ENCODE results near the gene DAGLB. TPM values are rescaled to one million over a fixed set of nuclear protein-coding genes. Genes with fewer than 3 reads are reported as not detected.

DAGLB gene
- polyA plus RNA-seq, 3 donors = 15.2 to 47.0 (median 16.4) TPM

DNA sequence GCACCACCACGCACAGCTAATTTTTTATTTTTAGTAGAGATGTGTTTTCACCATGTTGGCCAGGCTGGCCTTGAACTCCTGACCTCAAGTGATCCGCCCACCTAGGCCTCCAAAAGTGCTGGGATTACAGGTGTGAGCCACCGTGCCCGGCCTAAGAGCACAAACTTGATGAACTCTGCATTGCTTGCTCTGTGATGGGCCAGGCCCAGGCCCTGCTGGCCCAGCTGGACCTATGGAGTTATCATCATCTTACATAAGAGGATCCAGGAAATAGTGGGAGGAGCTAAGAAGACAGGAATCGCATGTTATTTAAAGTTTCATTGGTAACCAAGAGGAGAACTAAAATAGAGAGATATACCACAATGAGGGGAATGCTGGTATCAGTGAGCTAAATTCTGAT is 86.9 kb downstream of the DAGLB start:
- H4K20me1 ChIP-seq (ENCODE audit: insufficient read depth, low read length) = no peaks in the 10 kb centered on the region
- WGBS (ENCODE audit: insufficient coverage) = 90% methylated on average over 4 of the region's 5 CpGs
- Mint-ChIP-seq H3K27ac (peak overlapping the region in 6 of 7 donors; percentile 49 to 95 (median 76)), H3K9me3 (peaks cover 0 to 3% (median 0%) of the 10 kb centered on the region in 7 donors), H3K4me1 (peaks cover 28% of the 10 kb centered on the region), H3K36me3 (no peaks in the 10 kb centered on the region), H3K27me3 (ENCODE audit: low read depth in 3 of 3) (no peaks in the 10 kb centered on the region), H3K4me3 (no peak overlapping the region)
- no peak overlapping the region for H3K4me3 ChIP-seq (replicated peaks in 1 of 3; ENCODE audit: low read depth in 2 of 3, low read length in 3 of 3)
- DNase-seq = peak; percentile 59 to 66 (median 61)
- TF ChIP-seq, protein P1, sequence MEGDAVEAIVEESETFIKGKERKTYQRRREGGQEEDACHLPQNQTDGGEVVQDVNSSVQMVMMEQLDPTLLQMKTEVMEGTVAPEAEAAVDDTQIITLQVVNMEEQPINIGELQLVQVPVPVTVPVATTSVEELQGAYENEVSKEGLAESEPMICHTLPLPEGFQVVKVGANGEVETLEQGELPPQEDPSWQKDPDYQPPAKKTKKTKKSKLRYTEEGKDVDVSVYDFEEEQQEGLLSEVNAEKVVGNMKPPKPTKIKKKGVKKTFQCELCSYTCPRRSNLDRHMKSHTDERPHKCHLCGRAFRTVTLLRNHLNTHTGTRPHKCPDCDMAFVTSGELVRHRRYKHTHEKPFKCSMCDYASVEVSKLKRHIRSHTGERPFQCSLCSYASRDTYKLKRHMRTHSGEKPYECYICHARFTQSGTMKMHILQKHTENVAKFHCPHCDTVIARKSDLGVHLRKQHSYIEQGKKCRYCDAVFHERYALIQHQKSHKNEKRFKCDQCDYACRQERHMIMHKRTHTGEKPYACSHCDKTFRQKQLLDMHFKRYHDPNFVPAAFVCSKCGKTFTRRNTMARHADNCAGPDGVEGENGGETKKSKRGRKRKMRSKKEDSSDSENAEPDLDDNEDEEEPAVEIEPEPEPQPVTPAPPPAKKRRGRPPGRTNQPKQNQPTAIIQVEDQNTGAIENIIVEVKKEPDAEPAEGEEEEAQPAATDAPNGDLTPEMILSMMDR (IDR thresholded peaks at IDR 0.05) = no peak
- no peaks in the 10 kb centered on the region for H3K27me3 ChIP-seq (ENCODE audit: control insufficient read depth in 2 of 2, insufficient read depth in 2 of 2, low read length in 2 of 2)
- no peaks in the 10 kb centered on the region for H3K79me2 ChIP-seq (ENCODE audit: insufficient read depth, low read length)
- H3K4me2 ChIP-seq (replicated peaks; ENCODE audit: extremely low read depth, low read length, poor library complexity, severe bottlenecking) = no peak overlapping the region
- H3K9me3 ChIP-seq (replicated peaks in 1 of 2; ENCODE audit: control insufficient read depth in 1 of 2, insufficient read depth in 1 of 2, low read length in 2 of 2) = no peaks in the 10 kb centered on the region
- intact Hi-C loops (cut with micrococcal nuclease) = no loop called here
- peaks cover 46 to 53% of the 10 kb centered on the region in 2 donors for H3K4me1 ChIP-seq (ENCODE audit: control insufficient read depth in 1 of 2, insufficient read depth in 2 of 2, low read length in 2 of 2)
- no peak overlapping the region for H2AFZ ChIP-seq (ENCODE audit: insufficient read depth, low read depth, low read length, poor library complexity, severe bottlenecking)
- no peak overlapping the region for H3K9ac ChIP-seq (ENCODE audit: insufficient read depth, low read length, poor library complexity, severe bottlenecking)
- H3K27ac ChIP-seq (ENCODE audit: low read depth in 1 of 2, low read length in 2 of 2) = peak overlapping the region; percentile 34 to 52
- no peaks in the 10 kb centered on the region for H3K36me3 ChIP-seq (replicated peaks in 1 of 2; ENCODE audit: control insufficient read depth in 1 of 2, insufficient read depth in 2 of 2, low read length in 2 of 2)

DNA sequence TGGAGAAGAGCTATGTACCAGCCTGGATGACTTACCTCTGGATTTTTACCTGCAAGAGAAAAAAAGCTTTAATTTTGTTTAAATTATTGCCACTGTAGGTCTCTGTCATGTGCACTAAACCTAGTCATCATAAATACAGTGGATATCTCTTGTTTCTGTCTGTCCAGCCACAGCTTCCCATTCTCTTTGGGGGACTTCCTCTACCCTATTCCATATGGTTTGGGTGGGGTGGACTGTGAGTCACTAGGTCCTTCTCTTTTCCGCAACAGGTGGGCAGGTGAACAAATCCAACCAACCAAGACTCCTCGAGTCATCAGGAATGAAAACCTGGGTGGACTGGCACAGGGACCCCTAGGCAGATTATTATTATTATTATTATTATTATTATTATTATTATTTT is 88.0 kb downstream of the DAGLB start:
- peak in 2 of 3 donors; percentile 64 to 80 for DNase-seq
- TF ChIP-seq, protein P1 (IDR thresholded peaks at IDR 0.05) = no peak
- Histone ChIP-seq H3K4me2 (replicated peaks; ENCODE audit: extremely low read depth, low read length, poor library complexity, severe bottlenecking) (peak overlapping the region; percentile 28), H3K79me2 (ENCODE audit: insufficient read depth, low read length) (no peaks in the 10 kb centered on the region), H3K27me3 (ENCODE audit: control insufficient read depth in 2 of 2, insufficient read depth in 2 of 2, low read length in 2 of 2) (no peaks in the 10 kb centered on the region), H3K27ac (ENCODE audit: low read depth in 1 of 2, low read length in 2 of 2) (peak overlapping the region; percentile 76 to 85), H3K9me3 (replicated peaks in 1 of 2; ENCODE audit: control insufficient read depth in 1 of 2, insufficient read depth in 1 of 2, low read length in 2 of 2) (no peaks in the 10 kb centered on the region), H3K4me3 (replicated peaks in 1 of 3; ENCODE audit: low read depth in 2 of 3, low read length in 3 of 3) (peak overlapping the region in 1 of 3 experiments; percentile 27), H2AFZ (ENCODE audit: insufficient read depth, low read depth, low read length, poor library complexity, severe bottlenecking) (no peak overlapping the region), H4K20me1 (ENCODE audit: insufficient read depth, low read length) (no peaks in the 10 kb centered on the region), H3K4me1 (ENCODE audit: control insufficient read depth in 1 of 2, insufficient read depth in 2 of 2, low read length in 2 of 2) (peaks cover 52 to 61% of the 10 kb centered on the region in 2 donors), H3K36me3 (replicated peaks in 1 of 2; ENCODE audit: control insufficient read depth in 1 of 2, insufficient read depth in 2 of 2, low read length in 2 of 2) (no peaks in the 10 kb centered on the region), H3K9ac (ENCODE audit: insufficient read depth, low read length, poor library complexity, severe bottlenecking) (no peak overlapping the region)
- H3K9me3 Mint-ChIP-seq = peaks cover 0 to 3% (median 0%) of the 10 kb centered on the region in 7 donors
- H3K27me3 Mint-ChIP-seq (ENCODE audit: low read depth in 3 of 3) = no peaks in the 10 kb centered on the region
- peaks cover 31% of the 10 kb centered on the region for H3K4me1 Mint-ChIP-seq
- WGBS (ENCODE audit: insufficient coverage) = no CpG with 5 or more reads among the region's 2 CpGs
- intact Hi-C loops (cut with micrococcal nuclease) = no loop called here
- no peaks in the 10 kb centered on the region for H3K36me3 Mint-ChIP-seq
- H3K27ac Mint-ChIP-seq = peak overlapping the region; percentile 33 to 95 (median 72)
- no peak overlapping the region for H3K4me3 Mint-ChIP-seq

Other genes with a start within 250 kb of the DAGLB start
- gene CYTH3, start 175.3 kb downstream of the DAGLB start, polyA plus RNA-seq = 1 to 10 TPM; 1.3 to 8.5 (median 1.4) TPM
- 1 to 10 TPM; 4.0 to 4.9 (median 4.0) TPM for gene FAM220A, start 99.0 kb downstream of the DAGLB start, polyA plus RNA-seq
- gene RAC1, start 73.4 kb downstream of the DAGLB start, polyA plus RNA-seq = 100 to 1,000 TPM; 421 to 652 (median 629) TPM
- gene KDELR2, start 36.2 kb upstream of the DAGLB start, polyA plus RNA-seq = 100 to 1,000 TPM in 1 of 3 donors, 10 to 100 TPM in 2; 30.3 to 103 (median 91.7) TPM
- gene GRID2IP, start 103.5 kb upstream of the DAGLB start, polyA plus RNA-seq = not detected
- gene ZDHHC4, start 129.5 kb upstream of the DAGLB start, polyA plus RNA-seq = 10 to 100 TPM; 30.3 to 55.6 (median 52.9) TPM
- 10 to 100 TPM; 16.9 to 32.7 (median 17.2) TPM for gene INTS15, start 142.1 kb upstream of the DAGLB start, polyA plus RNA-seq
- under 1 TPM in 1 of 3 donors, not detected in 2; 0.15 TPM for gene ZNF853, start 167.7 kb upstream of the DAGLB start, polyA plus RNA-seq
- 10 to 100 TPM in 1 of 3 donors, 1 to 10 TPM in 1, under 1 TPM in 1; 0.66 to 41.1 (median 1.2) TPM for gene ZNF316, start 189.4 kb upstream of the DAGLB start, polyA plus RNA-seq

Data from CD14-positive monocyte (primary cell).